GM21825 (cell line): ENCODE measurements around the gene SANBR.
"Not testable (repeated sequence)": the region's sequence is repeated elsewhere in the genome, so short reads cannot be mapped to it uniquely, and the experiment has no call there.

Experiments
- ATAC-seq: cut with Tn5 transposase; IDR thresholded peaks from one replicate; pipeline ENCODE4 v1.9.1; 2021; ENCODE audit warnings: mild to moderate bottlenecking, moderate library complexity; ENCODE audit not compliant: unreplicated experiment

SANBR gene

DNA sequence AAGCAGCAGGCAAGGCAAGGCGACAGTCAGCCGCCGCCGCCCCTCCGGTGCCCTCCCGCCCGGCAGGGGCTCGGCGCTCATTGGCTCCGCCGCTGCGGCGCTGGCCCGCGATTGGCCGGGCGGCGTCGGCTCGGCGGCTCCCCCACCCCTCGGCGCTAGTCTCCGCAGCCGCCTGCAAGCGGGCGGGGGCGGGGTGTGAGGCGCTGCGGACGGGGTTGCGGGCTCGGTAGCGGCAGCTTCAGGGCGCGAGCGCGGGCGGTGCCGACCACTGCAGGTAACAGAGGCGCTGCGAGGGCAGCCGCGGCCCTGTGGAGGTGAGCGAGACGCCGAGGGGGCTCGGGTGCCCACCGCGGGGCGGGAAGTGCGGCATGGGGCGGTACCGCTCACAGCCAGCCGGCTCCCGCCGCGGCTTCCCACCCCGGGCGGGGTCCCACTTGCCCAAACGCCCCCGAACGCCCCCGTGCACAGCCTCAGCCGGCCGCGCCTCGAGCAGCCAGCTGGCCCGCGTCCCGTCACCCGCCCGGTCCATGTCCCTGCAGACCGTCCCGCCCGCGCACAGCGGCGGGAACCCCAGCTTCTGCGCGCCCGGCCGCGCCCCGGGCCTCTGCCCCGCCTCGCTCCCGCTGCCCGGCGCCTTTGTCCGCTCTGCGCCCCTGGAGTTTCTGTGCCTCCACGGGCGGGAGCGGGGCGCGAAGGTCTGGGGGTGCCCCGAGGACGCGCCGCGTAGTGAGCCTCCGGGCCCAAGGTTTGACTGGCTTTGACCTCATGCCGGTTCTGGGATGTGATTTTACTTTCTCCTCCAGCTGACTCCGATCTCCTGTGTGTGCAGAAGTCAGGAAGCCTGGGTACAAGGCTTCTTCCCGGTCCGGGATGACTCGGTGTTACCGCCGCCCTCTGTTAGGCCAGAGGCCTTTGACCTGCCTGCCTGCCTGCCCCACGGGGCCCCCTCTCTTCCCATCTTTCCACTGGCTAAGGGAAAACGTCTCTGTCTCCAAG, at the start of gene SANBR:
SANBR (plus strand) TSS at position 158 of the 996 bp plus-strand sequence. CDS start 4,480 bp downstream, outside the sequence.
- peak; percentile 95 for ATAC-seq

DNA sequence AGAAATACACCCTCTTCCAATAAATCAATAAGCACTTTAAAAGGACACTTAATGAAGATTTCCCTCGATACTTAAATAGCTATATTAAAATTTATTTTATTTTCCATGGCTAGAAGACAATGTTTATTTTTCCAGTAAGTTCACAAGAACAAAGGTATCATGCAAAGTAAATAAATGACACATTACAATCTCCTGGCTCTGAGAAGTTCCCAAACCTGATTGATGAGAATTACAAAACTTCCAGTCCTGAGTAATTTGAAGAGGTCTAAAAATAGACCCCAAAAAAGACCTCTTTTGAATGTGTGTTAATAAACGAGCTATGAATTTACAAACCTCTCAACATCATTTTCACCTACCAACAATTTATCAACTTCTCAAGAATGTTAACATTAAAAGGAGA, 49.7 kb upstream of the SANBR start:
- no peak for ATAC-seq

DNA sequence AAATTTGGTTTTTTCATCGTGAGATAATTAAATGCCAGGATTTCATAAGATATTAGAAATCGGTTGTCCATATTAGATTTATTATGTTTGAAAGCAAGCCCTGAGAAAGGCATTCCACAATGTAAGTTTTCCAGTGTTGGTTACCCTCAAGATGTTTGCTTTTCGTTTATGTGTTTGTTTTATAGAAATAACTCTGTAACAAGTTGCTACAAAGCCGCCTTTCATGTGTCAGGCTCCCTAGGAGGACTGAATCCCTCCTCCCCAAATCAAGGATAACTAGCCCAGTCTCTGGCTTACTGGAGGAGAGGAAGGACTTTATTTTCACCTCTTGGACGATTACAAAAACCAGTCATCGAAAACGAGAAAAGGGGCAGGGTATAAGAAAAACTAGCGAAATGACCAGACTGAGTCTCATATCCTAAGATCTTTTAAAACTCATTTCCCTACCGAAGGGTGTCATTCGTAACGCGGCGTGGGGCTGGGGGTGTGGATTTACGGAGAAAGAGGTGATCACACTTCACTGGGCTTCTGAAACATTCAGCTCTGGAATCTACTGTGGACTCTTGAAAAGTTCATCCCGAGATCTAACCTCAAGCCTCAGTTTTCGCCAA, 49.2 kb upstream of the SANBR start:
- peak; percentile 6 for ATAC-seq

DNA sequence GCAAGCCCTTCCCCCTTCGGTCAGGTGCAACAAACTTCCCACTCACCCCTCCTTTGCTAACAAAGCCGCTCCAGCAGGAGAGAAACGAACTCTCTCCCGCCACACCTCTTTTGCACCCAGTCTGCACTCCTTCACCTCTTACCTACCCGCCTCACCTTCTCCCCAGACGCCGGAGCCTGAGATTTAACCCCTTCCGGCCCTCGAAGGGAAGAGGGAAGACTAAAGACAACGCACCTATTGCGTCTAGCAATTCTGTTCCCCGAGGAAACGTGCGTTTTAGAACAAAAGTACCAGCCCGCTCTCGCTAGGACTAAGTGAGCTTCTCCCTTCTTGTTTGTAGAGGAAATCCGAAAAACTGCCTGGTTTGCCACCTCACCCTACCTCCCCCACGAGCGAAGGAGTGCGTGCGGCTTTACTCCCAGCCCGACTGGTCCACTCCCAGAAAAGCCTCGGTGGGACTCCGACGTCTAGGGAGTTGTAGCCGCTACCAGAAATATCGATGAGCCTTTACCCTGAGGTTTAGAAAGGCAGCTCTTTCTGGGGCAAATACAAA, 48.6 kb upstream of the SANBR start:
- ATAC-seq, result peak; percentile 52

DNA sequence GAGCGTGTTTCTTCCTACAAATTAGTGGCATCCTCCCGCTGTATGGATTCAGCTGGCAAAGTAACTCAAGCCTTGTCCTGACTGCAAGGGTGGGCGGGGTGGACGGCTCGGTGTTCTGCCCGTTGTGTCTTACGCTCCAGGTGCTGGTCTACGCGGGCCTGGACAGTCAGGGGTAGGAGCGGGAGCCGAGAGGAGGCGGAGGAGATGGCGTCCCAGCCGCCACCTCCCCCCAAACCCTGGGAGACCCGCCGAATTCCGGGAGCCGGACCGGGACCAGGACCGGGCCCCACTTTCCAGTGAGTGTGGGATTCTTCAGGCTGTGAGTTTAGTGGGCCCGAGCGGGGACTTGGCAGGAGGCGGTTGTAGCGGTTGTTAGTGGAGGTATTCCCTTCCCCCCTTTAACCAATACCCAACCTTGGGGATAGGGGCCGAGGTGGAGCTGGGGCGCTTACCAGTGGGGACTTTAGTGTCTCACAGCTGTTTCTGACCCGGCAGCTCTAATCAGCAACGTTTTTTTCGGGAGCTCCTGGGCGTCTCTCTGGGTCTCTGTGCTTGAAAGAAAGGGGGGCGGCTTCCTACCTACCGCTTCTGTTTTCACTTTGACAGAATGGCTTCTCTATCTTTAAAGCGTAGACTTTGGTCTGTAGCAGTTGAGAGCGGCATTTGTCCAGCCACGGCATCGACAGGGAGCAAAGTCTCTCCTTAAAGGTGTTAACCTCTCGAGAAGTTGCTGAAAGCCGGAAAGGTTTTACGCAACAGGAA, 47.9 kb upstream of the SANBR start, which contains the start of the genes PEX13 and PUS10:
PEX13 (plus strand) TSS at position 165 of the 762 bp plus-strand sequence; CDS start at position 205, 40 bp downstream.
PUS10 (minus strand) TSS at position 700 of the 762 bp plus-strand sequence. CDS start 6,365 bp downstream, outside the sequence.
- peak; percentile 72 for ATAC-seq

DNA sequence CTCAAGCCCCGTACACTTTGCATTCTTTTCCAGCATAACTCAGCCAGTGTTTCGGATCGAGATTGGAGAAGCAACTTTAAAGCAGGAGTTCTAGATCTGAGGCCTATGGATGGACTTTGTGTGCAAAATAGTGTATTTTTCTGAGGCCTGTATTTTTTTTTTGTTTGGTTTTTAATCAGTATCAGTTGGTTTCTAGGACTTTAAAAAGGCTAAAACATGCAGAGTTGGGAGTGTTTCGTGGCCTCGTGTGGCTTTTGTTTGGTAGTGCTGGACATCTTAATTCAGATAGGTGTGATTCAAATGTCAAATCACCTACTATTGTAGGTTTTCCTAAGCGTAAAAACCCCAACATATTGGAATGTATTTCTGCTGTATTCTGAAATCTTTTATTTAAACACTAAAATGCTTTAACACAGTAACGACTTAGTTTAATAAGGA, 47.3 kb upstream of the SANBR start:
- no peak for ATAC-seq

DNA sequence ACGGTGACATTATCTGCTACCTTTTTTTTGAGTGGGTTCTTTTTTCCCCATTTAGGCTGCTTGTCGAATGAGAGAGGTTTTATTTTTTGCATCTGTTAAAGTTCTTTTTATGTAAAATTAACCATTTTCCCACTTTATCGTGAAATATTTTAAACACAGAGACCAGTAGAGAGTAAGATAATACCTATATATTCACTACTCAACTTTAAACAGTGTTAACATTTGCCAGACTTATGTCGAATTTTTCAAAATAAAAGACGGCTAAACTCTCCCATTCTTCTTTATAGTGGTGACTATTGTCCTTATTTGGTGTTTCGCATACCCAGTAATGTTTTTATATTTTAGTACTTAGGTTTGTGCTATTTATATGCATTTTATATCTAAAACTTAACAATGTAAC, 46.9 kb upstream of the SANBR start:
- no peak for ATAC-seq

DNA sequence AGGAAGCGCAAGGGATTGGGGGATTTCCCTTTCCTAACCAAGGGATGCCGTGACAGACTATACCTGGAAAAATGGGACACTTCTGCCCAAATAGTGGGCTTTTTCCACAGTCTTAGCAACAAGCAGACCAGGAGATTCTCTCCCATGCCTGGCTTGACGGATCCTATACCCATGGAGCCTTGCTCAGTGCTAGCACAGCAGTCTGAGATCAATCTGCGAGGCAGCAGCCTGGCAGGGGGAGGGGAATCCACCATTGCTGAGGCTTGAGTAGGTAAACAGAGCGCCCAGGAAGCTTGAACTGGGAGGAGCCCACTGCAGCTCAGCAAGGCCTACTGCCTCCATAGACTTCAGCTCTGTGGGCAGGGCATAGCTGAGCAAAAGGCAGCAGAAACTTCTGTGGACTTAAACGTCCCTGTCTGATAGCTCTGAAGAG, 44.4 kb upstream of the SANBR start:
- ATAC-seq, result no peak

DNA sequence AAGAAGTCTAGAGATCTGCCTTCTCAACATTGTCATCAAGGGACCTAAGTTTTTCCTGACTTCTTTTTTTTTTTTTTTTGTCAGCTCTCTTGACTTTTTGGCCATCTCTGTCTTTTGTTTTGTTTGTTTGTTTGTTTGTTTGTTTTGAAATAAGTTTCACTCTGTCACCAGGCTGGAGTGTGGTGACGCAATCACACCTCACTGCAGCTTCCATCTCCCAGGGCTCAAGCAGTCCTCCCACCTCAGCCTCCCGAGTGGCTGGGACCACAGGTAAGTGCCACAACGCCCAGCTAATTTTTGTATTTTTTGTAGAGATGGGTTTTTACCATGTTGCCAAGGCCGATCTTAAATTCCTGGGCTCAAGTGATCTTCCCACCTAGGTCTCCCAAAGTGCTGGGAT, 42.0 kb upstream of the SANBR start:
- ATAC-seq, result no peak

DNA sequence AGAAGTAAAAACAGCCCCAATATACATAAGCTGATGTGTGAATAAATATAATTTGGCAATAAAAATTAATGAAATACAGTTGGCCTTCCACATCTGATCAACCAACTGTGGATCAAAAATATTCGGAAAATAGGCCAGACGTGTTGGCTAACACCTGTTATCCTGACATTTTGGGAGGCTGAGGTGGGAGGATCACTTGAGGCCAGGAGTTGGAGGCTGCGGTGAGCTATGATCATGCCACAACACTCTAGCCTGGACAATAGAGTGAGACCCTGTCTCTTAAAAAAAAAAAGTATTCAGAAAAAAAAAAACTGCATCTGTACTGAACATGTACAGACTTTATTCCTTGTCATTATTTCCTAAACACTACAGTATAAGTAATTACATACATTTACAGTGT, 36.1 kb upstream of the SANBR start:
- no peak for ATAC-seq

DNA sequence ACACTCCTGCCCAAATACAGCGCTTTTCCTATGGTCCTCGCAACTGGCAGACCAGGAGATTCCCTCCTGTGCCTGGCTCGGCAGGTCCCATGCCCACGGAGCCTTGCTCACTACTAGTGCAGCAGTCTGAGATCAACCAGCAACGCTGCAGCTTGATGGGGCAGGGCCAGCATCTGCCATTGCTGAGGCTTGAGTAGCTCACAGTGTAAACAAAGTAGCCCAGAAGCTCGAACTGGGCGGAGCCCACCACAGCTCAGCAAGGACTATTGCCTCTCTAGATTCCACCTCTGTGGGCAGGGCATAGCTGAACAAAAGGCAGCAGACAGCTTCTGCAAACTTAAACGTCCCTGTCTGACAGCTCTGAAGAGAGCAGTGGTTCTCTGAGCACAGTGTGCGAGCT, 31.1 kb upstream of the SANBR start:
- not testable (repeated sequence) for ATAC-seq

DNA sequence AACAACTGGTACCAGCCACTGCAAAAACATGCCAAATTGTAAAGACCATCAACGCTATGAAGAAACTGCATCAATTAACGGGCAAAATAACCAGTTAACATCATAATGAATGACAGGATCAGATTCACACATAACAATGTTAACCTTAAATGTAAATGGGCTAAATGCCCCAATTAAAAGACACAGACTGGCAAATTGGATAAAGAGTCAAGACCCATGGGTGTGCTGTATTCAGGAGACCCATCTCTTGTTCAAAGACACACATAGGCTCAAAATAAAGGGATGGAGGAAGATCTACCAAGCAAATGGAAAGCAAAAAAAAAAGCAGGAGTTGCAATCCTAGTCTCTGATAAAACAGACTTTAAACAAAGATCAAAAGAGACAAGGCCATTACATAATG, 29.0 kb upstream of the SANBR start:
- ATAC-seq, result not testable (repeated sequence)

DNA sequence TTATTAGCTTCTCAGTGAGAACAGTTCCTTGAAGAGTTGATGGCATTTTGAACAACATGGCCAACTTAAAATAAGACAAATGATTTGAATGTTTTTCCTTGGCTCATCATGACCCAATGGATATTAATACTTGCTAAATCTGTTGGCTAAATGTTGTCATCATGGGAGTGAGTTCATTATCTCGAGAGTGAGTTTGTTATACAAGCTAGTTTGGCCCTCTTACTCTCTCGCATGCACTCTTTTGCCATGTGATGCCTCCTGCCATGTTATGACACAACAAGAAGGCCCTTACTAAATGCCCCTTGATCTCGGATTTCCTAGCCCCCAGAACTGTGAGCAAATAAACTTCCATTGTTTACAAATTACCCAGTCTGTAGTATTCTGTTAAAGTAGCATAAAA, 22.9 kb upstream of the SANBR start:
- ATAC-seq, result no peak

DNA sequence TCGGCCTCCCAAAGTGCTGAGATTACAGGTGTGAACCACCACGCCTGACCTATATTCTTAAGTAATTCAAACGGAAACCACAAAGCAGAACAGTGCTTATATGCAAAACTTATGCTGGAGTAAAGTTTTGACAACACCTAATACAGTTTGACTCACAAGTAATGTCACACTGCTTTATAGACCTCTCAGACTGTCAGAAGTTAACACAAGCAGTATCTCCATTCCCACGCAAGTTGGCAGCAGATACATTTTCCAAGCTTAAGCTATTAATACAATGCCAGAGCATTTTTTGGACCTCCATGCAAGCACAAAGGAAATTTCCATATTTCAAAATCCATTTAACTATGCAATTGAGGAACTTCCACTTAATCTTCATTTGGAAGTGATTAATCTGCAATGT, 21.0 kb upstream of the SANBR start:
- no peak for ATAC-seq

DNA sequence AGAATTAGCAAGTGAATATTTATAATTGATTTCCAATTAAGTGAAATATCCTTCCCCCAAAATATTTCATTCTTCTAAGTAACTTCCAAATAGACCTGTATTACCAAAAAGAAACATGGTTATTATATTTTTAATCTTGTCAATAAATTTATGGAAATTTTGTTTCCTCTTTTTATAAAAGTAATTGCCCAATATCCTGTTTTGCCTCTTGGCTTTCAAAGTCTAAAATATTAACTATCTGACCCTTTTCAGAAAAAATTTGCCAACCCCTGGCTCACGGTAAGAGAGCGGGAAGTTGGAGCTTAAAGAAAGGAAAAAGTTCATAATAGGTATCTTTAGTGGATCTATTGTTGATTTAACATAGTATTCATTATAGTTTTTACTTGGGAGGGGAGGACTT, 20.4 kb upstream of the SANBR start:
- ATAC-seq, result no peak

DNA sequence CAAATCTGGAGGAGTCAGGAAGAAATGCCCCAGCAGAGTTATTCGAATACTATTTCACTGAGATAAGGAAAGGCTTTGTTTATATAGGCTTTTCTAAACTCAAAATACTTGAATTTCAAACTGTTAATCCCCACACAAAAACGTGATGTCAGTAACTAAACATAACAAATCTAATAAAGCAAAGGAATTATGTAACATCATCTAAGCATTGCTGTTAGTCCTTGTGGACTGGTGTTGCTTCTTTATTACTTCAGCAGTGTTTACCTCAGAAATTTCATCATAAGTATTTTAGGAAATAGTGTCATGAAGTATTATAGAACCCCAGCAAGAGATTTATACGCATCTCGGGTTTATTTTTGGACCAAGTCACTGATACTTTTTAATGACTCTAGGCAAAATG, 19.7 kb upstream of the SANBR start:
- no peak for ATAC-seq

DNA sequence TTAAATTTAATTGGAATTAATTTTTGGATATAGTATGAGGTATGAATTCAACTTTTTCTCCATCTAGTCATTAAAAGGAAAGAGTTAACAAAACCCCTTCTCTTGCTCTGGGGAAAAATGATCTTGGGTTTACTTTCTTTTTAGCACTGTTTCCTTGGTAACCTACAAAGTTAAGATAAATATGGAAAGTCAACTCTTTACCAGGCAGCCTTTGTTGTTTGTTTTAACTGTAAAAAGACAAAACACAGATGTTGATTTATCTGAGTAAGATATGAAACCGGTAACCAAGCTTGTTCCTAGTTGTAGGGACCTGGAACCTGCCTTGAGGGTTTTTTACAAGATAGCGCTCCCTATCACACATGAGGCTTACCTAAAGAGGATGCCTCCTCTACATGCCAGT, 10.1 kb upstream of the SANBR start:
- no peak for ATAC-seq

DNA sequence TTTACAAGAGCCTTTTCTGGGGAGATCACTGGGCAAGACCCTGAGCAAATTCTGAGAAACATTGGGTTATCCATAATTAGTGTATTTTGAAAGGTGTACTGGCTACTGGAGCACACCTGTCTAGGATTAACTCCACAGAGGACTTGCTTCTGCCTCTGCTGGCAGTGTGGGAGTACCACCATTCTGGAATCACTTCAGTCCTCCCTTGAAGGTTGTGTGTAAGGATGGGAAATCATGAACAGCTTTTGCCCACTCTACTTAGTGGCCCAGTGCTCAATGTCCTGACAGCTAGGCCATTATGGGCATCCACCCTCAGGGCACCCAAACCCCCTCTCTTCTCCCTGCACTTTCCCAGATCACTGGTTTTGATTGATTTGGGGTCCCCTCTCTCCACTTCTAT, 8.1 kb upstream of the SANBR start:
- ATAC-seq, result no peak

DNA sequence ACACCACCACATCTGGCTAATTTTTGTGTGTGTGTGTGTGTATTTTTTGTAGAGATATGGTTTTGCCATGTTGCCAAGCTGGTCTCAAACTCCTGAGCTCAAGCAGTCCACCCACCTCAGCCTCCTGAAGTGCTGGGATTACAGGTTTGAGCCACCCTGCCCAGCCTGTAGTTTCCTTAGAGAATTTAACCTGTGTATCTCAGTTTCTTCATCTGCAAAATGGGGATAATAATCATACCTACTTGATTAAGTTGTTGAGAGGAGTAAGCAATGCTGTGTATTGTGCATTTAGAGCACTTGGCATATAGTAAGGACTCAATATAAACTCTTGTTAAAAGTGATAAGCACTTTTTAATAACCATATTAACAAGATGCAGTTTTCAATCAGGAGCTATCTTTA, 6.3 kb upstream of the SANBR start:
- ATAC-seq, result no peak

DNA sequence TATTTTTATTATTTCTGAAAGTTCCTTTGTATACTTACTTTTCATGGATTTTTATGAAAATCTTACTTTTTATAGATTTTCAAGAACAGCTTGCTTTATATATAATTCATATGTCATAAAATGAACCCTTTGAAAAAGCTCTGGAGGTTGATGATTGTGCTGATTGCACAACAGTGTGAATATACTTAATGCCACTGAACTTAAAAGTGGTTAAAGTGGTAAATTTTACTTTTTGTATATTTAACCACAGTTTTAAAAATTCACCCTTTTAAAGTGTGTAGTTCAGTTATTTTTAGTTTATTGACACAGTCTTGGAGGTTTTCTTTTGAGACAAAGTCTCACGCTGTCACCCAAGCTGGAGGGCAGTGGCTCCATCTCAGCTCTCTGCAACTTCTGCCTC, 8.4 kb downstream of the SANBR start:
- no peak for ATAC-seq

DNA sequence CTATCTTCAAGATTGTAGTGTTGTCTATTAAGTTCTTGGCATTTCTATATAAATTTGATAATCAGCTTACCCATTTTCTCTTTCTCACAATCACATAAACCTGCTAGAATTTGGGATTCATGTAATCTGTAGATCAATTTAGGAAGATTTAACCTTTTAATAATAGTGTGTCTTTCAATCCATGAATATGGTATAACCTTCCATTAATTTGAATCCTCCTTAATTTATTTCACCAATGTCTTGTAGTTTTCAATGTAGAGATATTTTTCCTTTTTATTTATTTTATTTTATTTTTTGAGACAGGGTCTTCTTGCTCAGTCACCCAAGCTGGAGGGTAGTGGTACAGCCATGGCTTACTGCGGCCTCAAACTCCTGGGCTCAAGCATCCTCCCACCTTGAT, 20.2 kb downstream of the SANBR start:
- ATAC-seq, result no peak
